ENCODE data around the gene ZNF775. TPM values are rescaled to one million over a fixed set of nuclear protein-coding genes. Genes with fewer than 3 reads are reported as not detected.

Gene ZNF775
- total and polyA plus RNA-seq, 2 of the 13 experiments (the other 11 are each of a cell fraction or from before 2014, with no cell fraction given): 3.1 to 3.2 TPM

DNA sequence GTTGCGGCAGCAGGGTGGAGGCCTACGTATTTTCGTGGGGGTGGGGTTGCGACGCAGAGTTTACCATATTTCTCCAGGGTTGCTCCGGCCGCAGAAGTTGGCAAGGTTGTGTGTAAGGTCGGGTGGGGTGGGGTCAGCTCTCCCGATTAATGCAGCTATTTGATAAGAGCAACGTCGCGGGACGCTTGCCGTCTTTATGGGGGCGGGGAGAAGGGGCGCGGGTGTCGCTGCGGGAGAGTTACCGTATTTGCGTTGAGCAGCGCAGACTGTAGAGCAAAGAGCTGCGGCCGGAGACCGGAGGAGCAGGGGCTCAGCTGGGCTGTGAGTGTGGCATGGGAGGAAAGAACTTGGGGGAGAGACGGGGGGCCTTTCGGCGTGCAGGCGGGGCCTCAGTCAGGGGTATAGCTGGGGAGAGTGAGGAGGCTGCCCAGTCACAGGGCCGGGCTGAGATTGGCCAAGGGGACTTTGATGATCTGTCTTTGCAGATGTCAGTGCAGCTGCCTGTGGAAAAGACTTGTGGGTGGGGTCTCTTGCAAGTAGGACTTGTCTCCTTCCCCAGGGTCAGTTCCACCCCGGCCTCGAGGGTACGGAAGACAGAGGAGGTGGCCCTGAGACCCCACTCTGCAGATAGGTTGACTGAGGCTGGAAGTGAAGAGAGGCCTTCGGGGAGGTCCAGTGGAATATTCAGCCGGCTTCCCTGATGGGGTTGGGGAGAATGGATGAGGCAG is 26.6 kb downstream of the ZNF775 start (continued):
- TF ChIP-seq ATF7-NPFF (CRISPR knock-in tag; IDR thresholded peaks at IDR 0.05; ENCODE audit: low read depth) (0 out of 2 replicates have a peak, but pooled peaks have one; percentile 2), ZNF567 (CRISPR knock-in tag; IDR thresholded peaks at IDR 0.05; ENCODE audit: borderline replicate concordance) (no peak), POGK (CRISPR knock-in tag; conservative IDR thresholded peaks at IDR 0.05) (0 out of 2 replicates have a peak, but pooled peaks have one; percentile 45), KDM5B (CRISPR knock-in tag; IDR thresholded peaks at IDR 0.05; ENCODE audit: borderline replicate concordance) (peak; percentile 25; the same call in 1 of the 2 replicates), KLF12 (CRISPR knock-in tag; IDR thresholded peaks at IDR 0.05; ENCODE audit: borderline replicate concordance) (0 out of 2 replicates have a peak, but pooled peaks have one; percentile 19), ADNP (CRISPR knock-in tag; IDR thresholded peaks at IDR 0.05) (peak; percentile 25; the same call in 1 of the 2 replicates), MIXL1 (CRISPR knock-in tag; IDR thresholded peaks at IDR 0.05) (no peak), YY1 (IDR thresholded peaks at IDR 0.05; ENCODE audit: insufficient read depth, insufficient replicate concordance, low read depth, low read length) (peak; percentile 12), LCORL (IDR thresholded peaks at IDR 0.05) (no peak), LCORL (CRISPR knock-in tag; IDR thresholded peaks at IDR 0.05) (peak; percentile 16; the same call in 1 of the 2 replicates), MEF2D (CRISPR knock-in tag; IDR thresholded peaks at IDR 0.05) (0 out of 2 replicates have a peak, but pooled peaks have one; percentile 26), POLR2A (IDR thresholded peaks at IDR 0.05; ENCODE audit: insufficient read depth in 1 of 2, low read depth in 2 of 2, low read length in 2 of 2) (no peak), ZNF605 (CRISPR knock-in tag; IDR thresholded peaks at IDR 0.05) (peak; percentile 38), ZNF329 (CRISPR knock-in tag; IDR thresholded peaks at IDR 0.05; ENCODE audit: low read depth) (no peak), ZNF10 (CRISPR knock-in tag; IDR thresholded peaks at IDR 0.05; ENCODE audit: borderline replicate concordance, low read depth) (no peak), CBX1 (IDR thresholded peaks at IDR 0.05; ENCODE audit: low read depth) (no peak), ZMYM2 (CRISPR knock-in tag; IDR thresholded peaks at IDR 0.05) (0 out of 2 replicates have a peak, but pooled peaks have one; percentile 10)
- TF ChIP-seq, protein P1, sequence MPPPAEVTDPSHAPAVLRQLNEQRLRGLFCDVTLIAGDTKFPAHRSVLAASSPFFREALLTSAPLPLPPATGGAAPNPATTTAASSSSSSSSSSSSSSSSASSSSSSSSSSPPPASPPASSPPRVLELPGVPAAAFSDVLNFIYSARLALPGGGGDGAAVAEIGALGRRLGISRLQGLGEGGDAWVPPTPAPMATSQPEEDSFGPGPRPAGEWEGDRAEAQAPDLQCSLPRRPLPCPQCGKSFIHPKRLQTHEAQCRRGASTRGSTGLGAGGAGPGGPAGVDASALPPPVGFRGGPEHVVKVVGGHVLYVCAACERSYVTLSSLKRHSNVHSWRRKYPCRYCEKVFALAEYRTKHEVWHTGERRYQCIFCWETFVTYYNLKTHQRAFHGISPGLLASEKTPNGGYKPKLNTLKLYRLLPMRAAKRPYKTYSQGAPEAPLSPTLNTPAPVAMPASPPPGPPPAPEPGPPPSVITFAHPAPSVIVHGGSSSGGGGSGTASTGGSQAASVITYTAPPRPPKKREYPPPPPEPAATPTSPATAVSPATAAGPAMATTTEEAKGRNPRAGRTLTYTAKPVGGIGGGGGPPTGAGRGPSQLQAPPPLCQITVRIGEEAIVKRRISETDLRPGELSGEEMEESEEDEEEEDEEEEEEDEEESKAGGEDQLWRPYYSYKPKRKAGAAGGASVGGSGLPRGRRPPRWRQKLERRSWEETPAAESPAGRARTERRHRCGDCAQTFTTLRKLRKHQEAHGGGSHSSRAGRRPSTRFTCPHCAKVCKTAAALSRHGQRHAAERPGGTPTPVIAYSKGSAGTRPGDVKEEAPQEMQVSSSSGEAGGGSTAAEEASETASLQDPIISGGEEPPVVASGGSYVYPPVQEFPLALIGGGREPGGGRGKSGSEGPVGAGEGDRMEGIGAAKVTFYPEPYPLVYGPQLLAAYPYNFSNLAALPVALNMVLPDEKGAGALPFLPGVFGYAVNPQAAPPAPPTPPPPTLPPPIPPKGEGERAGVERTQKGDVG (CRISPR knock-in tag; IDR thresholded peaks at IDR 0.05; ENCODE audit: borderline replicate concordance): no peak
- TF ChIP-seq, protein P2, sequence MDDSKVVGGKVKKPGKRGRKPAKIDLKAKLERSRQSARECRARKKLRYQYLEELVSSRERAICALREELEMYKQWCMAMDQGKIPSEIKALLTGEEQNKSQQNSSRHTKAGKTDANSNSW (CRISPR knock-in tag; IDR thresholded peaks at IDR 0.05; ENCODE audit: borderline replicate concordance): no peak
